Measurements from ENCODE around the gene NCR1. TPM values are rescaled to one million over a fixed set of nuclear protein-coding genes. Genes with fewer than 3 reads are reported as not detected.
"Not testable (repeated sequence)": the region's sequence is repeated elsewhere in the genome, so short reads cannot be mapped to it uniquely, and the experiment has no call there.

The NCR1 gene
- total and polyA plus RNA-seq, 2 donors: 0.46 to 0.52 TPM

- H3K9me3 ChIP-seq (ENCODE audit: control insufficient read depth in 2 of 2, insufficient read depth in 1 of 2, low read length in 1 of 2); DNase-seq (ENCODE audit: low read depth in 6 of 9, low spot score in 9 of 9); H3K27ac ChIP-seq (ENCODE audit: low read depth in 1 of 2, low read length in 1 of 2); H3K36me3 ChIP-seq (ENCODE audit: control insufficient read depth in 2 of 2, insufficient read depth in 2 of 2, low read length in 1 of 2); H3K4me3 ChIP-seq (ENCODE audit: low read length in 2 of 2); H3K4me1 ChIP-seq (ENCODE audit: control insufficient read depth in 2 of 2, insufficient read depth in 2 of 2, low read length in 2 of 2); H3K27me3 ChIP-seq (ENCODE audit: control insufficient read depth in 2 of 2, insufficient read depth in 1 of 2, low read length in 1 of 2): not testable (repeated sequence)
- 29% methylated on average over 10 of the region's 10 CpGs for WGBS
Measured at GRCh38 chr19:54950580-54950979, 44.6 kb downstream of the NCR1 start.

DNA sequence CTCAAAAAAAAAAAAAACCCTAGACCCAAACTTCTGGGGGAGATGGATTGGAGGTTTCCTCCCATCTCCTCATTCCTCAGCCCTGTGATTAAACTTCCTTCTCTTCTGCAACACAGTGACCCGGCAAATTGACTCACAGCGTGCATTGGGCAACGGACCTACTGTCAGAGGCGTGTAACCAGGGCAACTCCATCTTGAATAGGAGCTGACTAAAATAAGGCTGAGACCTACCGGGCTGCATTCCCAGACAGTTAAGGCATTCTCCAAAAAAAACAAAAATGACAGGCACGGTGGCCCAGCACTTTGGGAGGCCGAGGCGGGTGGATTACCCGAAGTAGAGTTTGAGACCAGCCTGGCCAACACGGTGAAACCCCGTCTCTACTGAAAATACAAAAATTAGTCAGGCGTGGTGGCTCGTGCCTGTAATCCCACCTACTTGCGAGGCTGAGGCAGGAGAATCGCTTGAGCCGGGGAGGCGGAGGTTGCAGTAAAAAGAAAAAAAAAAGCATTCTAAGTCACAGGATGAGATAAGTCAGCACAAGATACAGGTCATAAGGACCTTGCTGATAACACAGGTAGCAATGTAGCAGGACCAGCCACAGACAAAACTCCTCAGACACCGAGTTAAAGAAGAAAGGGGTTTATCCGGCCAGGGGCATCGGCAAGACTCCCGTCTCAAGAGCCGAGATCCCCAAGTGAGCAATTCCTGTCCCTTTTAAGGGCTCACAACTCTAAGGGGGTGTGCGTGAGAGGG, 46.8 kb downstream of the NCR1 start:
- H3K4me1 ChIP-seq (ENCODE audit: control insufficient read depth in 2 of 2, insufficient read depth in 2 of 2, low read length in 2 of 2): no peaks in the 10 kb centered on the region
- no peaks in the 10 kb centered on the region for H3K9me3 ChIP-seq (ENCODE audit: control insufficient read depth in 2 of 2, insufficient read depth in 1 of 2, low read length in 1 of 2)
- DNase-seq (ENCODE audit: low read depth in 6 of 9, low spot score in 9 of 9): no peak
- H3K27ac ChIP-seq (ENCODE audit: low read depth in 1 of 2, low read length in 1 of 2): no peak overlapping the region
- no peaks in the 10 kb centered on the region for H3K36me3 ChIP-seq (ENCODE audit: control insufficient read depth in 2 of 2, insufficient read depth in 2 of 2, low read length in 1 of 2)
- H3K27me3 ChIP-seq (ENCODE audit: control insufficient read depth in 2 of 2, insufficient read depth in 1 of 2, low read length in 1 of 2): peaks cover 0 to 2% of the 10 kb centered on the region in 2 donors
- H3K4me3 ChIP-seq (ENCODE audit: low read length in 2 of 2): no peak overlapping the region
- 95% methylated on average over 23 of the region's 23 CpGs for WGBS

DNA sequence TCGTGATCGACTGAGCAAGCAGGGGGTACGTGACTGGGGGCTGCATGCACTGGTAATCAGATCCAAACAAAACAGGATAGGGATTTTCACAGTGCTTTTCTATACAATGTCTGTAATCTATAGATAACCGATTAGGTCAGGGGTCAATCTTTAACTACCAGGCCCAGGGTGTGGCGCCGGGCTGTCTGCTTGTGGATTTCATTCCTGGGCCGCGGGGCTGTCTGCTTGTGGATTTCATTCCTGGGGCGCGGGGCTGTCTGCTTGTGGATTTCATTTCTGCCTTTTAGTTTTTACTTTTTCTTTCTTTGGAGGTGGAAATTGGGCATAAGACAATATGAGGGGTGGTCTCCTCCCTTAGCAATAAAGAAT, 47.4 kb downstream of the NCR1 start:
- not testable (repeated sequence) for H3K27ac ChIP-seq (ENCODE audit: low read depth in 1 of 2, low read length in 1 of 2); H3K4me3 ChIP-seq (ENCODE audit: low read length in 2 of 2); H3K27me3 ChIP-seq (ENCODE audit: control insufficient read depth in 2 of 2, insufficient read depth in 1 of 2, low read length in 1 of 2); H3K36me3 ChIP-seq (ENCODE audit: control insufficient read depth in 2 of 2, insufficient read depth in 2 of 2, low read length in 1 of 2); H3K4me1 ChIP-seq (ENCODE audit: control insufficient read depth in 2 of 2, insufficient read depth in 2 of 2, low read length in 2 of 2); H3K9me3 ChIP-seq (ENCODE audit: control insufficient read depth in 2 of 2, insufficient read depth in 1 of 2, low read length in 1 of 2); DNase-seq (ENCODE audit: low read depth in 6 of 9, low spot score in 9 of 9)
- 97% methylated on average over 10 of the region's 10 CpGs for WGBS

DNA sequence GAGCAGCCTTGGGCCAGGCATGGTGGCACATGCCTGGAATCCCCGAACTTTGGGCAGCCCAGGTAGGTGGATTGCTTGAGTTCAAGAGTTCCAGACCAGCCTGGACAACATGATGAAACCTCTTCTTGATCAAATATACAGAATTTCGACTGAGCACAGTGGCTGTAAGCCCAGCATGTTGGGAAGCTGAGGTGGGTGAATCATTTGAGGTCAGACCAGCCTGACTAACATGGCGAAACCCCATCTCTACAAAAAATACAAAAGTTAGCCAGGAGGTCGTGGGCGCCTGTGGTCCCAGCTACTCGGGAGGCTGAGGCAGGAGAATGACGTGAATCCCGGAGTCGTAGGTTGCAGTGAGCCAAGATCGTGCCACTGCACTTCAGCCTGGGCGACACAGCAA, 49.4 kb downstream of the NCR1 start:
- Histone ChIP-seq H3K9me3 (ENCODE audit: control insufficient read depth in 2 of 2, insufficient read depth in 1 of 2, low read length in 1 of 2) (no peaks in the 10 kb centered on the region), H3K27me3 (ENCODE audit: control insufficient read depth in 2 of 2, insufficient read depth in 1 of 2, low read length in 1 of 2) (peaks cover 0 to 2% of the 10 kb centered on the region in 2 donors), H3K4me3 (ENCODE audit: low read length in 2 of 2) (no peak overlapping the region), H3K4me1 (ENCODE audit: control insufficient read depth in 2 of 2, insufficient read depth in 2 of 2, low read length in 2 of 2) (no peaks in the 10 kb centered on the region), H3K27ac (ENCODE audit: low read depth in 1 of 2, low read length in 1 of 2) (no peak overlapping the region), H3K36me3 (ENCODE audit: control insufficient read depth in 2 of 2, insufficient read depth in 2 of 2, low read length in 1 of 2) (no peaks in the 10 kb centered on the region)
- DNase-seq (ENCODE audit: low read depth in 6 of 9, low spot score in 9 of 9): no peak
- 97% methylated on average over 11 of the region's 11 CpGs for WGBS

DNA sequence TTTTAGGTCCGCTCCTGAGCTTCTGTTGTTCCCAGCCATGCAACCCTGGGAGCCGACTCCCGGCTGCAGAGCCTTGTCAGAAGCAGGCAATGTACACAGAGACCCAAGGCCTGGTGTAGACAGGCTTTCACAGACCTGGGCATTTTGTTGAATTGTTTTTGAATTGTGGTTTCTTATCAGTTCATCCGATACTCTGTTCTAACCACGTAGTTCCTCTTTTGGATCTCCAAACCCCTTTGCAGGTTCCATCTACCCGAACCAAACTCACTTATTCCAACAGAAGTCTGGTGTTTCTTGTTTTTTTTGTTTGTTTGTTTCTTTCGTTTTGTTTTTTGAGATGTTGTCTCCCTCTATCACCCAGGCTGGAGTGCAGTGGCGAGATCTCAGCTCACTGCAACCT, 53.9 kb downstream of the NCR1 start:
- Histone ChIP-seq H3K4me1 (ENCODE audit: control insufficient read depth in 2 of 2, insufficient read depth in 2 of 2, low read length in 2 of 2) (no peaks in the 10 kb centered on the region), H3K27ac (ENCODE audit: low read depth in 1 of 2, low read length in 1 of 2) (no peak overlapping the region), H3K9me3 (ENCODE audit: control insufficient read depth in 2 of 2, insufficient read depth in 1 of 2, low read length in 1 of 2) (no peaks in the 10 kb centered on the region), H3K4me3 (ENCODE audit: low read length in 2 of 2) (no peak overlapping the region), H3K36me3 (ENCODE audit: control insufficient read depth in 2 of 2, insufficient read depth in 2 of 2, low read length in 1 of 2) (no peaks in the 10 kb centered on the region), H3K27me3 (ENCODE audit: control insufficient read depth in 2 of 2, insufficient read depth in 1 of 2, low read length in 1 of 2) (peaks cover 0 to 2% of the 10 kb centered on the region in 2 donors)
- 6% methylated on average over 8 of the region's 8 CpGs for WGBS
- DNase-seq (ENCODE audit: low read depth in 6 of 9, low spot score in 9 of 9): peak in 1 of 9 donors; percentile 9

Other genes with a start within 250 kb of the NCR1 start
- gene LILRB4, start 243.2 kb upstream of the NCR1 start, total RNA-seq: 4.2 TPM
- 14.4 TPM for gene LILRB4, start 243.2 kb upstream of the NCR1 start, polyA plus RNA-seq
- gene KIR3DL3, start 181.7 kb upstream of the NCR1 start, total RNA-seq: not detected
- 0.05 TPM for gene KIR3DL3, start 181.7 kb upstream of the NCR1 start, polyA plus RNA-seq
- gene KIR2DL3, start 167.6 kb upstream of the NCR1 start, total RNA-seq: not detected
- 0.05 TPM for gene KIR2DL3, start 167.6 kb upstream of the NCR1 start, polyA plus RNA-seq
- gene KIR2DL1, start 136.4 kb upstream of the NCR1 start, total RNA-seq: not detected
- 0.05 TPM for gene KIR2DL1, start 136.4 kb upstream of the NCR1 start, polyA plus RNA-seq
- not detected for gene KIR2DL4, start 102.5 kb upstream of the NCR1 start, total RNA-seq
- gene KIR2DL4, start 102.5 kb upstream of the NCR1 start, polyA plus RNA-seq: 0.16 TPM
- gene KIR3DL1, start 89.7 kb upstream of the NCR1 start, total RNA-seq: not detected
- 0.02 TPM for gene KIR3DL1, start 89.7 kb upstream of the NCR1 start, polyA plus RNA-seq
- gene KIR2DS4, start 73.5 kb upstream of the NCR1 start, total RNA-seq: not detected
- gene KIR2DS4, start 73.5 kb upstream of the NCR1 start, polyA plus RNA-seq: 0.07 TPM
- not detected for gene KIR3DL2, start 55.7 kb upstream of the NCR1 start, total RNA-seq
- 0.21 TPM for gene KIR3DL2, start 55.7 kb upstream of the NCR1 start, polyA plus RNA-seq
- gene FCAR, start 31.9 kb upstream of the NCR1 start, total RNA-seq: 0.71 TPM
- gene FCAR, start 31.9 kb upstream of the NCR1 start, polyA plus RNA-seq: 0.32 TPM
- gene NLRP7, start 41.4 kb downstream of the NCR1 start, total RNA-seq: 0.19 TPM
- 0.18 TPM for gene NLRP7, start 41.4 kb downstream of the NCR1 start, polyA plus RNA-seq
- 9.8 TPM for gene NLRP2, start 60.2 kb downstream of the NCR1 start, total RNA-seq
- gene NLRP2, start 60.2 kb downstream of the NCR1 start, polyA plus RNA-seq: 9.2 TPM
- gene GP6, start 132.1 kb downstream of the NCR1 start, total RNA-seq: not detected
- gene GP6, start 132.1 kb downstream of the NCR1 start, polyA plus RNA-seq: 0.16 TPM
- gene RDH13, start 157.0 kb downstream of the NCR1 start, total RNA-seq: 6.2 TPM
- gene RDH13, start 157.0 kb downstream of the NCR1 start, polyA plus RNA-seq: 6.5 TPM
- 2.3 TPM for gene EPS8L1, start 169.7 kb downstream of the NCR1 start, total RNA-seq
- 26.6 TPM for gene EPS8L1, start 169.7 kb downstream of the NCR1 start, polyA plus RNA-seq
- 42.9 TPM for gene PPP1R12C, start 211.5 kb downstream of the NCR1 start, total RNA-seq
- gene PPP1R12C, start 211.5 kb downstream of the NCR1 start, polyA plus RNA-seq: 194 TPM
- 4.3 TPM for gene TNNT1, start 243.1 kb downstream of the NCR1 start, total RNA-seq
- gene TNNT1, start 243.1 kb downstream of the NCR1 start, polyA plus RNA-seq: 11.9 TPM

Data from thymus (tissue), 11 donors.